B cell (primary cell): ENCODE data around the gene CMTM6. TPM values are rescaled to one million over a fixed set of nuclear protein-coding genes. Genes with fewer than 3 reads are reported as not detected.

Experiments used
- ATAC-seq: fragments of 200-7000 bp; cut with Tn5 transposase; one replicate; pipeline ENCODE4 v1.10.0; 2021; ENCODE audit warnings: low read depth, mild to moderate bottlenecking, moderate number of reproducible peaks, moderate library complexity
- CTCF ChIA-PET: fragments of 350-600 bp; sonication (Branson Sonifier 250); formaldehyde crosslinking; loops from one replicate; lab custom pipeline; 2021; ENCODE audit warnings: antibody characterized with exemption, inconsistent platforms; lab: Charles Lee
- POLR2A ChIA-PET: fragments of 350-600 bp; sonication (Branson Sonifier 250); formaldehyde crosslinking; loops from one replicate; lab custom pipeline; 2021; ENCODE audit warnings: antibody characterized with exemption; lab: Charles Lee
- DNase-seq: peaks from one replicate; pipeline ENCODE4 v3.0.0; 2013
- H2AFZ ChIP-seq: 2 replicates; pipeline ENCODE4 v1.6.1; 2012; ENCODE audit warnings: mild to moderate bottlenecking, low read depth, low read length; ENCODE audit not compliant: insufficient read depth, poor library complexity, severe bottlenecking
- H3K27ac ChIP-seq, 2 donors: 1 replicate in 1 of 2; 2 replicates in 1 of 2; pipeline ENCODE4 v1.5.1; 2012 to 2013; ENCODE audit warnings: low read length in 2 of 2, mild to moderate bottlenecking in 2 of 2, moderate library complexity in 1 of 2
- H3K27me3 ChIP-seq, 4 experiments: fragments of 200-600 bp in 1 of 4; sonication (generic) in 1 of 4; replicated peaks in 1 of 4; 1 replicate in 2 of 4; 2 replicates in 2 of 4; pipeline versions ENCODE4 v1.6.1 to v1.7.0; 2013 to 2016; ENCODE audit warnings: low read length in 3 of 4, mild to moderate bottlenecking in 2 of 4, mixed read lengths in 1 of 4, moderate library complexity in 1 of 4; ENCODE audit not compliant: insufficient read depth in 4 of 4, control insufficient read depth in 3 of 4; ENCODE audit errors: control extremely low read depth in 1 of 4
- H3K36me3 ChIP-seq, 2 experiments: replicated peaks in 1 of 2; 1 replicate in 1 of 2; 2 replicates in 1 of 2; pipeline versions ENCODE4 v1.6.1 to v1.7.1; 2013; ENCODE audit warnings: low read length in 1 of 2; ENCODE audit not compliant: insufficient read depth in 2 of 2, control insufficient read depth in 1 of 2; ENCODE audit errors: control extremely low read depth in 1 of 2, extremely low read depth in 1 of 2
- H3K4me1 ChIP-seq, 2 donors: fragments of 200-600 bp in 1 of 2; sonication (generic) in 1 of 2; 1 replicate in 1 of 2; 2 replicates in 1 of 2; pipeline versions ENCODE4 v1.5.1 to v1.6.1; 2013 to 2017; ENCODE audit warnings: low read length in 2 of 2; ENCODE audit not compliant: control insufficient read depth in 2 of 2, insufficient read depth in 2 of 2
- H3K4me2 ChIP-seq: replicated peaks from 2 replicates; pipeline ENCODE3; 2012; ENCODE audit warnings: mild to moderate bottlenecking, low read depth, low read length; ENCODE audit not compliant: poor library complexity, severe bottlenecking
- H3K4me3 ChIP-seq, 5 experiments: fragments of 200-600 bp in 1 of 5; sonication (generic) in 1 of 5; 1 replicate in 3 of 5; 2 replicates in 2 of 5; pipeline versions ENCODE4 v1.5.1 to v1.7.0; 2011 to 2016; ENCODE audit warnings: low read length in 4 of 5, mild to moderate bottlenecking in 4 of 5, low read depth in 2 of 5, control low read depth in 1 of 5, moderate library complexity in 1 of 5; ENCODE audit not compliant: insufficient read depth in 1 of 5; ENCODE audit errors: control extremely low read depth in 1 of 5, extremely low read depth in 1 of 5
- H3K79me2 ChIP-seq: fragments of 200-600 bp; sonication (generic); one replicate; pipeline ENCODE4 v1.6.0; 2016; ENCODE audit warnings: low read length; ENCODE audit not compliant: control insufficient read depth, insufficient read depth
- H3K9ac ChIP-seq: fragments of 200-600 bp; sonication (generic); 2 replicates; pipeline ENCODE4 v1.6.1; 2017; ENCODE audit warnings: mild to moderate bottlenecking, low read length, moderate library complexity
- H3K9me3 ChIP-seq, 3 donors: one replicate each; pipeline versions ENCODE4 v1.6.1 to v1.7.1; 2013; ENCODE audit warnings: low read length in 2 of 3; ENCODE audit not compliant: control insufficient read depth in 2 of 3, insufficient read depth in 1 of 3; ENCODE audit errors: control extremely low read depth in 1 of 3
- H4K20me1 ChIP-seq: 2 replicates; pipeline ENCODE4 v1.6.0; 2012; ENCODE audit warnings: mild to moderate bottlenecking, low read length; ENCODE audit not compliant: insufficient read depth, control insufficient read depth, poor library complexity, severe bottlenecking
- H3K27ac Mint-ChIP-seq: one replicate; pipeline ENCODE4 v1.8.0; 2021; ENCODE audit warnings: mixed read lengths
- H3K27me3 Mint-ChIP-seq: one replicate; pipeline ENCODE4 v1.8.0; 2021; ENCODE audit warnings: mixed read lengths
- H3K4me1 Mint-ChIP-seq: one replicate; pipeline ENCODE4 v1.8.0; 2021; ENCODE audit warnings: mixed read lengths
- H3K4me3 Mint-ChIP-seq: one replicate; pipeline ENCODE4 v1.8.0; 2021; ENCODE audit warnings: mixed read lengths
- H3K9me3 Mint-ChIP-seq: one replicate; pipeline ENCODE4 v1.8.0; 2022; ENCODE audit warnings: mixed read lengths; ENCODE audit not compliant: insufficient read depth
- EZH2 ChIP-seq: IDR thresholded peaks from 2 replicates; pipeline ENCODE4 v1.6.1; 2012; ENCODE audit warnings: borderline replicate concordance, low read depth, mild to moderate bottlenecking, moderate library complexity, low read length; ENCODE audit not compliant: insufficient read depth, poor library complexity, severe bottlenecking
- WGBS: methylation state at CpG from one replicate; pipeline ENCODE4 v1.1.5; 2013; ENCODE audit warnings: missing lambda C conversion rate; ENCODE audit not compliant: insufficient coverage; 5-methylcytosine and 5-hydroxymethylcytosine counted together
- intact Hi-C: fragments of 100-400 bp; cut with micrococcal nuclease; formaldehyde crosslinking; loops from one replicate; pipeline ENCODE4 v1.10.0; 2022
- polyA plus RNA-seq: library from polyadenylated mRNA; depleted of rRNA; stranded (reverse); fragments of >200 nt; gene quantifications from 2 replicates; pipeline ENCODE4 v1.2.3, GENCODE V29; 2012
- total RNA-seq, 2 donors: library from RNA; stranded (reverse); fragments of 120-200 nt in 1 of 2; gene quantifications; 1 replicate in 1 of 2; 2 replicates in 1 of 2; pipeline versions ENCODE4 v1.2.3 to v1.2.4, GENCODE V29; 2013 to 2022
- TF ChIP-seq, protein P1 (sequence below): fragments of 200-600 bp; IDR thresholded peaks from one replicate; pipeline ENCODE4 v1.8.0; 2022; ENCODE audit warnings: antibody characterized with exemption, mild to moderate bottlenecking

CMTM6 gene
- total and polyA plus RNA-seq, 2 donors (not counting 1 experiment from before 2014, with no cell fraction given), result 19.2 to 66.3 TPM

- no CpG with 5 or more reads among the region's 3 CpGs for WGBS
- intact Hi-C loops, result loop anchor here (10.0 kb wide), 1 partner anchor 1217 kb away; the partner anchor contains the start of gene CLASP2
- Histone ChIP-seq H3K79me2 (peaks cover 95% of the 10 kb centered on the region), H3K27ac (peak overlapping the region; percentile 14 to 55), H4K20me1 (peaks cover 16% of the 10 kb centered on the region), H3K36me3 (peaks cover 7 to 10% of the 10 kb centered on the region in 2 experiments), H3K4me3 (peak overlapping the region in 1 of 5 experiments; percentile 10), H3K9ac (no peak overlapping the region), H3K27me3 (no peaks in the 10 kb centered on the region), H3K9me3 (no peaks in the 10 kb centered on the region), H3K4me1 (peaks cover 49 to 50% of the 10 kb centered on the region in 2 donors), H2AFZ (no peak overlapping the region), H3K4me2 (peak overlapping the region; percentile 49)
- no peak for TF ChIP-seq EZH2
- TF ChIP-seq, protein P1, sequence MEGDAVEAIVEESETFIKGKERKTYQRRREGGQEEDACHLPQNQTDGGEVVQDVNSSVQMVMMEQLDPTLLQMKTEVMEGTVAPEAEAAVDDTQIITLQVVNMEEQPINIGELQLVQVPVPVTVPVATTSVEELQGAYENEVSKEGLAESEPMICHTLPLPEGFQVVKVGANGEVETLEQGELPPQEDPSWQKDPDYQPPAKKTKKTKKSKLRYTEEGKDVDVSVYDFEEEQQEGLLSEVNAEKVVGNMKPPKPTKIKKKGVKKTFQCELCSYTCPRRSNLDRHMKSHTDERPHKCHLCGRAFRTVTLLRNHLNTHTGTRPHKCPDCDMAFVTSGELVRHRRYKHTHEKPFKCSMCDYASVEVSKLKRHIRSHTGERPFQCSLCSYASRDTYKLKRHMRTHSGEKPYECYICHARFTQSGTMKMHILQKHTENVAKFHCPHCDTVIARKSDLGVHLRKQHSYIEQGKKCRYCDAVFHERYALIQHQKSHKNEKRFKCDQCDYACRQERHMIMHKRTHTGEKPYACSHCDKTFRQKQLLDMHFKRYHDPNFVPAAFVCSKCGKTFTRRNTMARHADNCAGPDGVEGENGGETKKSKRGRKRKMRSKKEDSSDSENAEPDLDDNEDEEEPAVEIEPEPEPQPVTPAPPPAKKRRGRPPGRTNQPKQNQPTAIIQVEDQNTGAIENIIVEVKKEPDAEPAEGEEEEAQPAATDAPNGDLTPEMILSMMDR, result no peak
- H3K27me3 Mint-ChIP-seq, result no peaks in the 10 kb centered on the region
- peak overlapping the region; percentile 27 for H3K4me3 Mint-ChIP-seq
- ATAC-seq (no peak), DNase-seq (peak; percentile 58)
- H3K27ac Mint-ChIP-seq, result peak overlapping the region; percentile 38
- CTCF ChIA-PET, result interaction anchor here (0.7 to 1.6 kb wide), 5 partner anchors 12 to 263 kb away, joined by 3 to 9 read pairs (median 6); no protein-coding TSS in a partner anchor
- H3K9me3 Mint-ChIP-seq, result no peaks in the 10 kb centered on the region
- POLR2A ChIA-PET, result interaction anchor here (0.5 kb wide), 1 partner anchor 23 kb away, joined by 5 read pairs; no protein-coding TSS in a partner anchor
- H3K4me1 Mint-ChIP-seq, result peaks cover 45% of the 10 kb centered on the region
These were observed 4.4 kb downstream of the CMTM6 start for GRCh38 chr3:32498252-32498651.

GRCh38 chr3:32495609-32496008, 7.0 kb downstream of the CMTM6 start:
- Histone ChIP-seq H3K9me3 (no peaks in the 10 kb centered on the region), H3K4me3 (no peak overlapping the region), H3K27me3 (no peaks in the 10 kb centered on the region), H3K36me3 (peaks cover 19 to 22% of the 10 kb centered on the region in 2 experiments), H3K27ac (peak overlapping the region in 1 of 2 donors; percentile 63), H3K79me2 (peaks cover 94% of the 10 kb centered on the region), H3K4me2 (peak overlapping the region; percentile 38), H2AFZ (no peak overlapping the region), H4K20me1 (peaks cover 31% of the 10 kb centered on the region), H3K4me1 (peaks cover 35 to 49% of the 10 kb centered on the region in 2 donors), H3K9ac (no peak overlapping the region)
- H3K9me3 Mint-ChIP-seq, result no peaks in the 10 kb centered on the region
- DNase-seq (no peak), ATAC-seq (no peak)
- intact Hi-C loops, result loop anchor here (10.0 kb wide), 1 partner anchor 1219 kb away; the partner anchor contains the start of gene CLASP2
- 100% methylated on average over 1 of the region's 2 CpGs for WGBS
- peak overlapping the region; percentile 54 for H3K27ac Mint-ChIP-seq
- CTCF ChIA-PET, result interaction anchor here (0.9 to 1.5 kb wide), 4 partner anchors 11 to 183 kb away, joined by 4 to 6 read pairs (median 6); no protein-coding TSS in a partner anchor
- no peak for TF ChIP-seq EZH2
- TF ChIP-seq, protein P1, result no peak
- peaks cover 36% of the 10 kb centered on the region for H3K4me1 Mint-ChIP-seq
- no peak overlapping the region for H3K4me3 Mint-ChIP-seq
- POLR2A ChIA-PET, result interaction anchor here (0.6 to 1.2 kb wide), 3 partner anchors 11 to 125 kb away, joined by 3 to 8 read pairs (median 6); no protein-coding TSS in a partner anchor
- H3K27me3 Mint-ChIP-seq, result no peaks in the 10 kb centered on the region
